Right atrium auricular region (tissue), 2 donors: ENCODE measurements around the gene MED12L. TPM values are rescaled to one million over a fixed set of nuclear protein-coding genes. Genes with fewer than 3 reads are reported as not detected.
A peak's percentile ranks its signal among the peaks of the same experiment; 100 is the strongest.

Experiments
- DNase-seq: peaks from one replicate; pipeline ENCODE4 v3.0.0-alpha.2; 2019; ENCODE audit warnings: low spot score
- H3K27ac ChIP-seq, 2 donors: fragments of 200-600 bp; sonication (generic); 1 replicate in 1 of 2; 2 replicates in 1 of 2; pipeline ENCODE4 v1.5.1; 2016 to 2019
- H3K27me3 ChIP-seq, 2 donors: fragments of 200-600 bp; sonication (generic); one replicate each; pipeline versions ENCODE4 v1.5.1 to v1.6.0; 2017 to 2019
- H3K36me3 ChIP-seq: fragments of 200-600 bp; sonication (generic); one replicate; pipeline ENCODE4 v1.5.1; 2016
- H3K4me1 ChIP-seq, 2 donors: fragments of 200-600 bp; sonication (generic); one replicate each; pipeline versions ENCODE4 v1.5.1 to v1.6.0; 2017 to 2019
- H3K4me3 ChIP-seq, 2 donors: fragments of 200-600 bp; sonication (generic); 1 replicate in 1 of 2; 2 replicates in 1 of 2; pipeline ENCODE4 v1.5.1; 2017 to 2019; ENCODE audit warnings: mild to moderate bottlenecking in 1 of 2, moderate library complexity in 1 of 2
- H3K9me3 ChIP-seq, 2 donors: fragments of 200-600 bp; sonication (generic); one replicate each; pipeline ENCODE4 v1.5.1; 2019
- CTCF ChIP-seq, 2 donors: fragments of 200-600 bp; sonication (generic); IDR thresholded peaks; one replicate each; pipeline ENCODE4 v1.5.1; 2019; ENCODE audit warnings: antibody characterized with exemption in 2 of 2
- total RNA-seq, 2 donors: library from RNA; depleted of rRNA; stranded (reverse); fragments of >200 nt; gene quantifications; one replicate each; pipeline ENCODE4 v1.1.0, GENCODE V29; 2016

Gene MED12L
- total RNA-seq, 2 donors from 2014 or later, result 0.07 to 0.35 TPM

- no peaks in the 10 kb centered on the region for H3K27me3 ChIP-seq
- TF ChIP-seq CTCF (IDR thresholded peaks at IDR 0.05), result no peak
- H3K36me3 ChIP-seq, result no peaks in the 10 kb centered on the region
- DNase-seq, result no peak
- H3K9me3 ChIP-seq, result no peaks in the 10 kb centered on the region
- H3K4me1 ChIP-seq, result no peaks in the 10 kb centered on the region
- H3K4me3 ChIP-seq, result no peak overlapping the region
- no peak overlapping the region for H3K27ac ChIP-seq
Measured at GRCh38 chr3:151415289-151415688, 329.8 kb downstream of the MED12L start.

DNA sequence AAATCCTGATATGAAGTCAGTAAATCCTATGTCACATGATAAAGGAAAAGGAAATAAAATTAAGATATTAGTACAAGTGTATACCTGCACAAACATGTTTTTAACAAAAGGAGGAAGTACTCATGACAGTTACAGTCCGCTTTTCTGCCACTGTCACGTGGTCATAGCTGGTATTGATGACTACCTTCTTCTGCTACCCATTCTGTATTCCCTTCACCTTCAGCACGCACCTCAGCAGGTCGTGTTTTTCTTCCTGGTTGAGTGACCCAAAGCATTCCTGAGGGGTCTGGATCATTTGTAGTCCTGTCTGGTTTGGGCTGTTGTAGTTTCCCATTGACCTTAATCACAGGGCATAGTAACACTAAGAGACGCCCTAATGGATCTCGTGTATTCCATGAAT lies 334.3 kb downstream of the MED12L start:
- Histone ChIP-seq H3K4me1 (no peaks in the 10 kb centered on the region), H3K9me3 (no peaks in the 10 kb centered on the region), H3K36me3 (no peaks in the 10 kb centered on the region), H3K27ac (no peak overlapping the region), H3K4me3 (no peak overlapping the region), H3K27me3 (no peaks in the 10 kb centered on the region)
- DNase-seq, result no peak
- TF ChIP-seq CTCF (IDR thresholded peaks at IDR 0.05), result no peak

DNA sequence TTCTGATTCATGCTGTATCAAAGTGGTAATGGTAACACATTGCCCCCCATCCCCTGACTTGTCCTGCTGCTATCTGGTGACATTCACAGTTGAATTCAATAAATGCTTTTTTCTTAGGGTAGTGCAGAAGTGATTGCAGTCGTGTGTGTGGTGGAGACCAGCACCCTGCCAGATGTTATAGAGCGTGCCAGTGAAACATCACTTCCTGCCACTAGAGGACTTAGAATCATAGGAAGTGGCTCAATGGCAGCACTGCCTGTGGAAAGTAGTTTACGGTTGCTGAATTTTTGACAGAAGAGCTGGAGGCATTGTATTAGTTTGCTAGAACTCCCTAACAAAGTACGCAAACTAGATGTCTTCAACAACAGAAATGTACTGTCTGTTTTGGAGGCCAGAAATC lies 336.5 kb downstream of the MED12L start:
- H3K27me3 ChIP-seq, result no peaks in the 10 kb centered on the region
- DNase-seq, result no peak
- TF ChIP-seq CTCF (IDR thresholded peaks at IDR 0.05), result no peak
- no peaks in the 10 kb centered on the region for H3K4me1 ChIP-seq
- H3K4me3 ChIP-seq, result no peak overlapping the region
- H3K36me3 ChIP-seq, result no peaks in the 10 kb centered on the region
- no peak overlapping the region for H3K27ac ChIP-seq
- no peaks in the 10 kb centered on the region for H3K9me3 ChIP-seq

DNA sequence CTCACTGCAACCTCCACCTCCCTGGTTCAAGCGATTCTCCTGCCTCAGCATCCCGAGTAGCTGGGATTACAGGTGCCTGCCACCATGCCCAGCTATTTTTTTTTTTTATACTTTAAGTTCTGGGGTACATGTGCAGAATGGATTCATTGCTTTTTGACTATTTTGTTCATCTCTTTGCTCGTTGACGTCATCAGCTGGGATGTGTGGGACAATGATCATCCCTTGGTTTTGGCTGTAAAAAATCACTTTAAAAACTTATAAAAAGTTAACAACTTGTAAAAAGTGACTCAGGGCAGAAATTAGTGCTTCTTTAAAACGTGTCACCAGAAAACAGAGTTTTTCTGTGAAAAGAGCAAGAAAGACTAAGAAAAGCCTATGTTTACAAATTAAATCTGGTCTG lies 337.6 kb downstream of the MED12L start:
- Histone ChIP-seq H3K27ac (no peak overlapping the region), H3K36me3 (no peaks in the 10 kb centered on the region), H3K4me3 (no peak overlapping the region), H3K27me3 (no peaks in the 10 kb centered on the region), H3K9me3 (no peaks in the 10 kb centered on the region), H3K4me1 (no peaks in the 10 kb centered on the region)
- DNase-seq, result no peak
- no peak for TF ChIP-seq CTCF (IDR thresholded peaks at IDR 0.05)

- no peak for DNase-seq
Measured at GRCh38 chr3:151425627-151426340, 340.3 kb downstream of the MED12L start.

More at GRCh38 chr3:151425627-151426340, 340.3 kb downstream of the MED12L start:
- no peaks in the 10 kb centered on the region for H3K9me3 ChIP-seq
- no peak overlapping the region for H3K4me3 ChIP-seq
- no peak overlapping the region for H3K27ac ChIP-seq
- H3K27me3 ChIP-seq, result no peaks in the 10 kb centered on the region
- H3K4me1 ChIP-seq, result no peaks in the 10 kb centered on the region
- H3K36me3 ChIP-seq, result no peaks in the 10 kb centered on the region
- TF ChIP-seq CTCF (IDR thresholded peaks at IDR 0.05), result peak in 1 of 2 donors; percentile 19
